ENCODE data around the gene NTMT2.

NTMT2 gene

GRCh38 chr1:170214117-170215032, 68.6 kb downstream of the NTMT2 start:
- no peak for DNase-seq

DNA sequence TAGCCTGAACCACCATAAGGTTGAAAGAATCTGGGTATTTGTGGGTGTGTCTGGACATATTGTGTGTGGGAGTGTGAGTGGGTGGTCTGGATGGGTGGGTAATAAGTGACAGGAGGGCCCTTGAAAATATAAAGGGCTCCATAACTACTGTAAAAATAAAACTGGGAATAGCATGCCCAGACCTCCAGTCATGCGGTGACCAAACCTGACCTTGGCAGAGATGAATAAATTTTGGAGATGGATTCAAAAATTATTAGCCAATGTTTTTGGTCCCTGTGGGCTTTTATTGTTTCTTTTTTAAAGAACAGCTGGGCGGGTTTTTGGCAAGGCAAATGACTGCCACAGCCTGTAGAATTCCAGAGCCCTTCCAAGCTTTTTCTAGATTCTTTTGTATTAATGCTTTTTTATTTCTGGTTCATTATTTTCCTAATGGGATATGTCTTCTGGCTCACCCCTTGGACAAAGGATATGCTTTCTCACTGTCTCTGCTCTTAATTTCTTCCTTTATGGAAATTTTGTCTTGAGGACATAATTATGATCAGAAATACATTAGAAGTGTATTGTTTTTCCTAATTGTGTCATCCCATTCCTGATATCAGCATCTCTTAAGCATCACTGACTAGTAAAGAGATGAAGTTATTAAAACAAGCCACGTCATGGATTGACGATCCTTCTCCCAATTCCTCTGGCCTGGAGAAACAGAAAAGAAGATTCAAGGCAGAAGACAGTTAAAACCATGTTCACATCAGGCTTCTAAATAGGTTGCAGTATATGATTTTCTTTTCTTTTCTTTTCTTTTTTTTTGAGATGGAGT, 69.5 kb downstream of the NTMT2 start:
- peak; percentile 53 for DNase-seq

DNA sequence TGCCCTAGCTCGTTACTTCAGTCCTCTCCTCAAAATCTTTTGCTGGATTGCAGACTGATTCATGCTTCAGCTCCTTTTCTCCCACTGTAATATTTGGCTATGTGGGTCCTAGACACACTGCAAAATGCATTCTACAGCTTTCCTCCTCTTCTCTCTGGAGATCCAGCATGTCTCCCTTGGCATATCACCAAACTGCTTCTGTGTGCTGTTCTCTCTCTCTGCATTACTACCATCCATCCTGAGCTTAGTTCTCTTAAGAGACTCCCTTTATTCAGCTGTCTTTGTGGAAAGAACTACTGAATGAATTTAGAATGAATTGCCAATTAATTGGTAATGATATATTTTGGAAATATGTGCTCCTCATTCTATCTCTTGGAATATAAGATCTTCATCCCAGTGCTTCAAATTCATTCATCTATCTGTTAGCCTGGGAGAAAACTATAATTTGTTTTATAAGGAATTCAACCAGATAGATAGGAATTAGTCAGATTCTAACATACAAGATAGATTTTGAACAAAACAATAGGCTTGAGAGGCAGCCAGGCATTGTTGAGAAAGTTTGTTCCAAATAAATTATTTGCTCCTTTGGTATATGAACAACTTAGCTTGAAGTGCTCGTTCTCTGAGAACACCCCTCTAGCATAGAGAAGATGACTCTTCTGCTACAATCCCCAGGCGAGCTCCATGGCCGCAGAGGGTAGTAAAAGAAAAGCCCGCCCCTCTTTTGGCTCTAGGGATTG, 71.9 kb downstream of the NTMT2 start:
- DNase-seq, result no peak

DNA sequence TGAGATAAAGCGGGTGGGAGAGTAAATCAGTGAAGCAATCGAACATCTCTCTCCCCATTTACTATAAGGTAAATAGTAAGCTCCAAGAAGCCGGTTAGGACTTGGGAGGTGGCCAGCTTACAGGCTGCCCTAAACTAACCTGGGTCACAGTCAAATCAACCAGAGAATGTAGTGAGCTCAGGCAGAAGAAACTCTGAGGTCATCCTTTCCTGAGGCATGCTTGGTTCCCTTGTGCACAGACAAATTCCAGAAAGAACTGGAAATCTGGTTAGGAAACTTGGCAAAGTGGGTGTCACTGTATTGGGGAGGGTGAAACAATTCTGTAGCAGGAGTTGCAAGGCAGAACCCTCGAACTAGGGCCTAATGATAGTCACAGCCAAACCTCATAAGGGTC, 72.5 kb downstream of the NTMT2 start:
- DNase-seq, result peak; percentile 27
